ENCODE results near the gene ACTG2.

The ACTG2 gene

DNA sequence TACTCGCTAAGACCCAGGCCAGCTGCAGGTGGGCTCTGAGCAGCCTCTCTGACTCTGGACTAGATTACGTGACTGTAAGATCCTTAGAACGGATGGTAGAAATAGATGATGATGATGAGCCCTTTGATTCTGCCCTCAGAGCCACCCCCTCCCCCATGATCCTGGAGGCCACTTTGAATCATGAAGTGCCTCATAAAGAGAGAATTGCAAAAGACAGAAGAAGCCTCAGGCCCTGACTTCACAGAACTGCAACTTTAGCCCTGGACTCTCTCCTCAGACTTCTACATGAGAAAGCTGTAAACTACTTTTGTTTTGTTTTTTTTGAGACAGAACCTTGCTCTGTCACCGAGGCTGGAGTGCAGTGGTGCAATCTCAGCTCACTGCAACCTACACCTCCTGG, 76.5 kb downstream of the ACTG2 start:
- DNase-seq (ENCODE audit: low spot score), result no peak
